ENCODE data around the gene TJP1.

- TF ChIP-seq CTCF (IDR thresholded peaks at IDR 0.05) (no peak), POLR2AphosphoS5 (IDR thresholded peaks at IDR 0.05) (no peak), POLR2A (IDR thresholded peaks at IDR 0.05) (no peak), EP300 (IDR thresholded peaks at IDR 0.05) (no peak)
Measured at GRCh38 chr15:29859293-29859692, 37.0 kb upstream of the TJP1 start.

All from gastroesophageal sphincter (tissue), 3 donors.